Measurements from ENCODE around the gene RXRB. TPM values are rescaled to one million over a fixed set of nuclear protein-coding genes. Genes with fewer than 3 reads are reported as not detected.

The RXRB gene
- total RNA-seq, 1 experiment from 2014 or later = 49.9 TPM

- intact Hi-C loops (cut with micrococcal nuclease) = no loop called here
- ChIA-PET POLR2A (no interaction called here), RAD21 (ENCODE audit: low non-redundant PET in 1 of 2, low total read pairs in 2 of 2, uncharacterized antibody in 2 of 2, unreplicated experiment in 2 of 2) (no interaction called here), CTCF (no interaction called here)
- no peak for DNase-seq (ENCODE audit: low read depth, low spot score)
- H3K79me2 ChIP-seq (ENCODE audit: insufficient read depth, low read length) = no peaks in the 10 kb centered on the region
- no peak overlapping the region for H3K9ac ChIP-seq (ENCODE audit: low read length)
- H3K27me3 ChIP-seq (ENCODE audit: insufficient read depth, low read length) = no peaks in the 10 kb centered on the region
- H3K9me2 ChIP-seq (ENCODE audit: insufficient read depth) = no peaks in the 10 kb centered on the region
- H3K36me3 ChIP-seq (ENCODE audit: control insufficient read depth in 1 of 2, insufficient read depth in 2 of 2, low read length in 2 of 2) = peaks cover 2 to 6% of the 10 kb centered on the region in 2 experiments; a peak in 1 of 4 replicates
- TF ChIP-seq MAX (IDR thresholded peaks at IDR 0.05) = no peak
- TF ChIP-seq RAD21 (IDR thresholded peaks at IDR 0.05; ENCODE audit: low read depth) = no peak
- TF ChIP-seq ZBTB33 (IDR thresholded peaks at IDR 0.05; ENCODE audit: extremely low read depth, insufficient replicate concordance, low read length) = no peak
- TF ChIP-seq SIN3A (IDR thresholded peaks at IDR 0.05; ENCODE audit: low read depth) = no peak
- TF ChIP-seq SP1 (IDR thresholded peaks at IDR 0.05; ENCODE audit: low read depth) = no peak
- TF ChIP-seq POLR2AphosphoS5 (IDR thresholded peaks at IDR 0.05; ENCODE audit: low read depth, low read length) = no peak
- no peak for TF ChIP-seq ATF3 (IDR thresholded peaks at IDR 0.05)
- H3K4me2 ChIP-seq (ENCODE audit: low read length) = no peak overlapping the region
- H3K4me3 ChIP-seq (replicated peaks in 1 of 2; ENCODE audit: low read depth in 1 of 2, low read length in 2 of 2) = no peak overlapping the region
- H3K4me1 ChIP-seq (ENCODE audit: control insufficient read depth in 1 of 2, insufficient read depth in 2 of 2, low read length in 2 of 2) = peaks cover 0 to 5% of the 10 kb centered on the region in 2 experiments; a peak in 1 of 4 replicates
- no peaks in the 10 kb centered on the region for H4K20me1 ChIP-seq (ENCODE audit: insufficient read depth)
- H2AFZ ChIP-seq (ENCODE audit: low read depth, low read length, poor library complexity, severe bottlenecking) = no peak overlapping the region
- no peak for ATAC-seq
- no peak overlapping the region for H3K27ac ChIP-seq (ENCODE audit: low read depth, low read length)
- H3K9me3 ChIP-seq (ENCODE audit: control insufficient read depth in 1 of 2, insufficient read depth in 1 of 2, low read depth in 1 of 2, low read length in 2 of 2) = no peaks in the 10 kb centered on the region
- BruUV-seq (replicated peaks) = no TSS peak
These were observed 15.0 kb upstream of the RXRB start for GRCh38 chr6:33215271-33216116.

Data from HCT116 (cell line).